Stimulated activated CD4-positive, alpha-beta T cell treated with anti-CD3 and anti-CD28 coated beads, Interleukin-12 subunit alpha, Interleukin-12 subunit beta, amount 100 ng/mL, for 4 hours (primary cell): ENCODE measurements around the gene IMPDH1.
A peak's percentile ranks its signal among the peaks of the same experiment; 100 is the strongest.

Experiments
- DNase-seq: peaks from one replicate; pipeline ENCODE4 v3.0.0-alpha.2; 2020

Gene IMPDH1

GRCh38 chr7:128357217-128357613 is 52.6 kb downstream of the IMPDH1 start:
- DNase-seq: no peak

GRCh38 chr7:128356546-128357216 is 53.1 kb downstream of the IMPDH1 start:
- DNase-seq: no peak

GRCh38 chr7:128353610-128354009 is 56.2 kb downstream of the IMPDH1 start:
- no peak for DNase-seq

GRCh38 chr7:128353189-128353588 is 56.6 kb downstream of the IMPDH1 start:
- no peak for DNase-seq

GRCh38 chr7:128352636-128353035 is 57.1 kb downstream of the IMPDH1 start:
- DNase-seq: no peak

- DNase-seq: peak; percentile 29
Measured at GRCh38 chr7:128352153-128352537, 57.6 kb downstream of the IMPDH1 start.

GRCh38 chr7:128351296-128352152 is 58.3 kb downstream of the IMPDH1 start:
- DNase-seq: peak; percentile 15

GRCh38 chr7:128350708-128351295 is 59.0 kb downstream of the IMPDH1 start:
- no peak for DNase-seq

GRCh38 chr7:128349466-128349825 is 60.3 kb downstream of the IMPDH1 start:
- DNase-seq: no peak

- peak; percentile 53 for DNase-seq
Measured at GRCh38 chr7:128347647-128348097, 62.1 kb downstream of the IMPDH1 start.

GRCh38 chr7:128344431-128344774 is 65.4 kb downstream of the IMPDH1 start:
- no peak for DNase-seq

GRCh38 chr7:128343554-128344430 is 66.0 kb downstream of the IMPDH1 start, which contains the start of gene RBM28:
Gene RBM28, minus strand, starts transcription at chr7:128343908. Its CDS starts 115 bp downstream, at chr7:128343793.
- DNase-seq: peak; percentile 72
